Right atrium auricular region (tissue), 2 donors: Measurements from ENCODE around the gene ZNF444. TPM values are rescaled to one million over a fixed set of nuclear protein-coding genes. Genes with fewer than 3 reads are reported as not detected.
A peak's percentile ranks its signal among the peaks of the same experiment; 100 is the strongest.

ENCODE experiments used
- DNase-seq: peaks from one replicate; pipeline ENCODE4 v3.0.0-alpha.2; 2019; ENCODE audit warnings: low spot score
- H3K27ac ChIP-seq, 2 donors: fragments of 200-600 bp; sonication (generic); 1 replicate in 1 of 2; 2 replicates in 1 of 2; pipeline ENCODE4 v1.5.1; 2016 to 2019
- H3K27me3 ChIP-seq, 2 donors: fragments of 200-600 bp; sonication (generic); one replicate each; pipeline versions ENCODE4 v1.5.1 to v1.6.0; 2017 to 2019
- H3K36me3 ChIP-seq: fragments of 200-600 bp; sonication (generic); one replicate; pipeline ENCODE4 v1.5.1; 2016
- H3K4me1 ChIP-seq, 2 donors: fragments of 200-600 bp; sonication (generic); one replicate each; pipeline versions ENCODE4 v1.5.1 to v1.6.0; 2017 to 2019
- H3K4me3 ChIP-seq, 2 donors: fragments of 200-600 bp; sonication (generic); 1 replicate in 1 of 2; 2 replicates in 1 of 2; pipeline ENCODE4 v1.5.1; 2017 to 2019; ENCODE audit warnings: mild to moderate bottlenecking in 1 of 2, moderate library complexity in 1 of 2
- H3K9me3 ChIP-seq, 2 donors: fragments of 200-600 bp; sonication (generic); one replicate each; pipeline ENCODE4 v1.5.1; 2019
- CTCF ChIP-seq, 2 donors: fragments of 200-600 bp; sonication (generic); IDR thresholded peaks; one replicate each; pipeline ENCODE4 v1.5.1; 2019; ENCODE audit warnings: antibody characterized with exemption in 2 of 2
- total RNA-seq, 2 donors: library from RNA; depleted of rRNA; stranded (reverse); fragments of >200 nt; gene quantifications; one replicate each; pipeline ENCODE4 v1.1.0, GENCODE V29; 2016

Gene ZNF444
- 10 to 100 TPM; 26.1 to 30.9 TPM for total RNA-seq

GRCh38 chr19:56140583-56141416 lies at the start of gene ZNF444:
Gene ZNF444 (plus strand): TSS chr19:56141287. CDS start chr19:56146912, 5,625 bp downstream.
- no peak for TF ChIP-seq CTCF (IDR thresholded peaks at IDR 0.05)
- H3K27ac ChIP-seq, result peak within 1 kb of the TSS; percentile 84 to 90
- peaks cover 0 to 26% of the 10 kb centered on the region in 2 donors for H3K4me1 ChIP-seq
- peak within 1 kb of the TSS; percentile 61 to 65 for H3K4me3 ChIP-seq
- no peaks in the 10 kb centered on the region for H3K27me3 ChIP-seq
- DNase-seq, result peak; percentile 99
- H3K36me3 ChIP-seq, result no peaks in the 10 kb centered on the region
- H3K9me3 ChIP-seq, result no peaks in the 10 kb centered on the region

- Histone ChIP-seq H3K27me3 (no peaks in the 10 kb centered on the region), H3K9me3 (no peaks in the 10 kb centered on the region), H3K4me3 (no peak overlapping the region), H3K4me1 (peaks cover 0 to 29% of the 10 kb centered on the region in 2 donors), H3K36me3 (peaks cover 6% of the 10 kb centered on the region), H3K27ac (peak overlapping the region; percentile 49 to 68)
- TF ChIP-seq CTCF (IDR thresholded peaks at IDR 0.05), result no peak
- no peak for DNase-seq
Observed at GRCh38 chr19:56091751-56092546, 49.1 kb upstream of the ZNF444 start.

DNA sequence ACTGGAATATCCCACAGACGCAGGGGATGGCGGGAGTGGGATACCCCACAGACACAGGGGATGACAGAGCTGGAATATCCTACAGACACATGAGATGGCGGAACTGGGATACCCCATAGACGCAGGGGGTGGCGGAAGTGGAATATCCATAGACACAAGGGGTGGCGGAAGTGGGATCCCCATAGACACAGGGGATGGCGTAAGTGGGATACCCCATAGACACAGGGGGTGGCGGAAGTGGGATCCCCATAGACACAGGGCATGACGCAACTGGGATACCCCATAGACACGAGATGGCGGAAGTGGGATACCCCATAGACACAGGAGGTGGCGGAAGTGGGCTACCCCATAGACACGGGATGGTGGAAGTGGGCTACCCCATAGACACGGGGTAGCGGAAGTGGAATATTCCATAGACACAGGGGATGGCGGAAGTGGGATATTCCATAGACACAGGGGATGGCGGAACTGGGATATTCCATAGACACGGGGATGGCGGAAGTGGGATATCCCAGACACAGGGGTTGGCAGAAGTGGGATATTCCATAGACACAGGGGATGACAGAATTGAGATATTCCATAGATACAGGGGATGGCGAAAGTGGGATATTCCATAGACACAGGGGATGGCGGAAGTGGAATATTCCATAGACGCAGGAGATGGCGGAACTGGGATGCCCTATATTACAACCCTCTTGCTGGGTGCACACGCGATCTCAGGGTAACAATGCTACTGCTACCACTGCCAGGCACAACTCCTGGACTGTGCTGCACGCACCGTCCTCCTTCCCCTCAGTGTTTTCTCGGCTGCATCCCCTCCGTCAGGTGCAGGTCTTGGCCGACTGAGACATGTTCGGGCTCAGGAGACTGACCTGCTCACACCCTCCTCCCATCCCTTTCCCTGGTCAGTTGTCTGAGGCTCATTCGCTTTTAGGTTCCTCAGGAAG lies 48.1 kb upstream of the ZNF444 start:
- H3K4me3 ChIP-seq, result no peak overlapping the region
- no peaks in the 10 kb centered on the region for H3K27me3 ChIP-seq
- no peaks in the 10 kb centered on the region for H3K9me3 ChIP-seq
- H3K36me3 ChIP-seq, result peaks cover 6% of the 10 kb centered on the region
- TF ChIP-seq CTCF (IDR thresholded peaks at IDR 0.05), result no peak
- H3K4me1 ChIP-seq, result peaks cover 0 to 39% of the 10 kb centered on the region in 2 donors
- no peak overlapping the region for H3K27ac ChIP-seq
- no peak for DNase-seq

- no peak for TF ChIP-seq CTCF (IDR thresholded peaks at IDR 0.05)
- Histone ChIP-seq H3K4me3 (no peak overlapping the region), H3K27me3 (no peaks in the 10 kb centered on the region), H3K4me1 (peaks cover 0 to 39% of the 10 kb centered on the region in 2 donors), H3K36me3 (no peaks in the 10 kb centered on the region), H3K27ac (no peak overlapping the region), H3K9me3 (no peaks in the 10 kb centered on the region)
- DNase-seq, result no peak
Observed at GRCh38 chr19:56094449-56094848, 46.6 kb upstream of the ZNF444 start.

DNA sequence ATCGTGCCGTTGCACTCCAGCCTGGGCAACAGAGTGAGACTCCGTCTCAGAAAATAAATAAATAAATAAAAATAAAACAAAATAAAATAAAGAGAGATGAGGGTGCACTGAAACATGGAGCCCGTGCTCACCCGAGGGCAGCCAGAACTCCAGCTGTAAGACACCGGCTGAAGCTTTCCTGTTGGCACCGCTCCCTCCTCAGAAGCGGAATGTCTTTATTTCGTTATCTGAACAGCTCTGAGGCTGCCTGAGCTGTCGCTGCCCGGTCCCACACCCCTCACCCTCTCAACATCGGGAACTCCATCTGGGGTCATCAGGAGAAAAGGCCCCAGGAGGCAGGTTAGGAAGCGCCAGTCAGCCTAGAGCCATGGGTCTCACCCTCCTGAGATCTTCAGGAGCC lies 44.4 kb upstream of the ZNF444 start:
- no peak overlapping the region for H3K4me3 ChIP-seq
- TF ChIP-seq CTCF (IDR thresholded peaks at IDR 0.05), result no peak
- H3K4me1 ChIP-seq, result peaks cover 0 to 19% of the 10 kb centered on the region in 2 donors
- H3K36me3 ChIP-seq, result peaks cover 7% of the 10 kb centered on the region
- peak overlapping the region in 1 of 2 donors; percentile 5 for H3K27ac ChIP-seq
- no peaks in the 10 kb centered on the region for H3K9me3 ChIP-seq
- no peak for DNase-seq
- H3K27me3 ChIP-seq, result no peaks in the 10 kb centered on the region
